Endothelial cell of umbilical vein (primary cell): ENCODE results near the gene PCDH17. TPM values are rescaled to one million over a fixed set of nuclear protein-coding genes. Genes with fewer than 3 reads are reported as not detected.

Experiments
- BruUV-seq: library from RNA; stranded (reverse); fragments of 400-500 nt; replicated peaks from 2 replicates; lab custom pipeline; 2021; lab: Mats Ljungman, UMichigan
- CTCF ChIA-PET: fragments of 300-600, 350-600 bp; sonication (Branson Sonifier 250); formaldehyde crosslinking; loops from one replicate; lab custom pipeline; 2021; ENCODE audit warnings: antibody characterized with exemption, inconsistent platforms; lab: Charles Lee
- POLR2A ChIA-PET: fragments of 300-600, 350-600 bp; sonication (Branson Sonifier 250); formaldehyde crosslinking; loops from one replicate; lab custom pipeline; 2021; ENCODE audit warnings: antibody characterized with exemption, inconsistent platforms; lab: Charles Lee
- DNase-seq: peaks from one replicate; pipeline ENCODE4 v3.0.0-alpha.2; 2011; ENCODE audit warnings: low read depth, low spot score
- FAIRE-seq: peaks from 2 replicates; lab custom pipeline; 2011; peaks lifted over from hg19 to GRCh38; lab: Jason Lieb, UNC
- H2AFZ ChIP-seq: 2 replicates; pipeline ENCODE4 v1.6.0; 2012; ENCODE audit warnings: low read depth, low read length, control low read depth, inconsistent platforms
- H3K27ac ChIP-seq: 2 replicates; pipeline ENCODE4 v1.5.1; 2011; ENCODE audit warnings: low read depth, mild to moderate bottlenecking, control low read depth, low read length, moderate library complexity; ENCODE audit not compliant: insufficient read depth
- H3K27me3 ChIP-seq, 2 experiments: 2 replicates each; pipeline versions ENCODE4 v1.6.0 to v1.6.1; 2011; ENCODE audit warnings: low read length in 2 of 2, mixed read lengths in 1 of 2; ENCODE audit not compliant: control insufficient read depth in 2 of 2, insufficient read depth in 2 of 2
- H3K36me3 ChIP-seq, 2 experiments: 2 replicates in 1 of 2; 3 replicates in 1 of 2; pipeline ENCODE4 v1.5.1; 2011; ENCODE audit warnings: low read length in 2 of 2, mild to moderate bottlenecking in 1 of 2, moderate library complexity in 1 of 2; ENCODE audit not compliant: control insufficient read depth in 2 of 2, insufficient read depth in 2 of 2; ENCODE audit errors: extremely low read depth in 1 of 2
- H3K4me1 ChIP-seq: 3 replicates; pipeline ENCODE4 v1.5.1; 2011; ENCODE audit warnings: mild to moderate bottlenecking, low read length; ENCODE audit not compliant: control insufficient read depth, insufficient read depth; ENCODE audit errors: extremely low read depth
- H3K4me2 ChIP-seq: 2 replicates; pipeline ENCODE4 v1.6.1; 2011; ENCODE audit warnings: low read length, control low read depth, mixed read lengths; ENCODE audit not compliant: insufficient read depth
- H3K4me3 ChIP-seq, 3 experiments: fragments of 200-600 bp in 1 of 3; sonication (generic), shearing (Covaris generic) in 1 of 3; replicated peaks in 1 of 3; 2 replicates each; pipeline ENCODE4 v1.5.1; 2011 to 2016; ENCODE audit warnings: control low read depth in 3 of 3, low read length in 3 of 3, mild to moderate bottlenecking in 2 of 3, inconsistent platforms in 1 of 3, low read depth in 1 of 3, moderate library complexity in 1 of 3; ENCODE audit not compliant: insufficient read depth in 1 of 3
- H3K79me2 ChIP-seq: 2 replicates; pipeline ENCODE4 v1.6.0; 2012; ENCODE audit warnings: low read length, inconsistent platforms; ENCODE audit not compliant: control insufficient read depth, insufficient read depth
- H3K9ac ChIP-seq: replicated peaks from 2 replicates; pipeline ENCODE3; 2011; ENCODE audit warnings: low read length, control low read depth; ENCODE audit not compliant: insufficient read depth; ENCODE audit errors: extremely low read depth
- H3K9me1 ChIP-seq: replicated peaks from 3 replicates; pipeline ENCODE4 v1.6.0; 2011; ENCODE audit warnings: mild to moderate bottlenecking, low read length; ENCODE audit not compliant: control insufficient read depth, insufficient read depth; ENCODE audit errors: extremely low read depth
- H3K9me3 ChIP-seq: replicated peaks from 2 replicates; pipeline ENCODE4 v1.5.1; 2012; ENCODE audit warnings: low read length, inconsistent platforms; ENCODE audit not compliant: control insufficient read depth, insufficient read depth
- H4K20me1 ChIP-seq: replicated peaks from 2 replicates; pipeline ENCODE3; 2011; ENCODE audit warnings: mild to moderate bottlenecking, low read length; ENCODE audit not compliant: control insufficient read depth, insufficient read depth; ENCODE audit errors: extremely low read depth
- CTCF ChIP-seq, 2 donors: IDR thresholded peaks; 1 replicate in 1 of 2; 2 replicates in 1 of 2; pipeline ENCODE4 v1.5.1; 2011; ENCODE audit warnings: low read length in 2 of 2, mild to moderate bottlenecking in 2 of 2, moderate library complexity in 2 of 2, control low read depth in 1 of 2, inconsistent platforms in 1 of 2, low read depth in 1 of 2; ENCODE audit not compliant: insufficient read depth in 1 of 2; ENCODE audit errors: extremely low read depth in 1 of 2
- EZH2 ChIP-seq: IDR thresholded peaks from 2 replicates; pipeline ENCODE4 v1.6.1; 2012; ENCODE audit warnings: borderline replicate concordance, low read depth, mild to moderate bottlenecking, moderate library complexity, low read length, inconsistent platforms; ENCODE audit not compliant: severe bottlenecking
- FOS ChIP-seq: IDR thresholded peaks from 2 replicates; pipeline ENCODE4 v1.6.1; 2011; ENCODE audit warnings: mild to moderate bottlenecking, low read length, moderate library complexity, borderline replicate concordance; ENCODE audit not compliant: insufficient read depth
- GATA2 ChIP-seq: IDR thresholded peaks from 2 replicates; pipeline ENCODE4 v1.7.0; 2011; ENCODE audit warnings: low read depth, mild to moderate bottlenecking, moderate library complexity, mixed read lengths, low read length; ENCODE audit not compliant: insufficient read length, insufficient read depth
- JUN ChIP-seq: IDR thresholded peaks from 2 replicates; pipeline ENCODE4 v1.6.1; 2011; ENCODE audit warnings: borderline replicate concordance, low read depth; ENCODE audit not compliant: insufficient read length, insufficient read depth
- MAX ChIP-seq: IDR thresholded peaks from 2 replicates; pipeline ENCODE4 v1.6.1; 2011; ENCODE audit not compliant: insufficient read depth, insufficient read length
- MYC ChIP-seq: IDR thresholded peaks from one replicate; pipeline ENCODE4 v1.6.1; 2011; ENCODE audit warnings: mild to moderate bottlenecking, low read depth, low read length
- POLR2A ChIP-seq: IDR thresholded peaks from 2 replicates; pipeline ENCODE4 v1.6.1; 2012; ENCODE audit warnings: low read depth, mild to moderate bottlenecking, control low read depth, low read length
- POLR2AphosphoS5 ChIP-seq: IDR thresholded peaks from 2 replicates; pipeline ENCODE4 v1.6.1; 2012; ENCODE audit warnings: low read depth, mild to moderate bottlenecking, control low read depth, low read length, moderate library complexity; ENCODE audit not compliant: insufficient read depth
- dilution Hi-C: fragments of 300-500 bp; cut with MboI; formaldehyde crosslinking; loops from one replicate; pipeline ENCODE4 v1.15.0; 2019; ENCODE audit warnings: low sequenced_read_pairs; ENCODE audit not compliant: extremely low pct_ligation_motif_present
- intact Hi-C: fragments of 100-400 bp; cut with micrococcal nuclease; formaldehyde crosslinking; loops from one replicate; pipeline ENCODE4 v1.10.0; 2022
- polyA plus RNA-seq, 4 experiments: library from polyadenylated mRNA; depleted of rRNA in 3 of 4; stranded (reverse) in 3 of 4; unstranded in 1 of 4; fragments of >200 nt; gene quantifications; 2 replicates each; pipeline versions ENCODE4 v1.2.1 to v1.2.3, GENCODE V29; 2011 to 2012; ENCODE audit warnings: missing spikeins in 1 of 4
- total RNA-seq: library from RNA; stranded (reverse); gene quantifications from 2 replicates; pipeline ENCODE4 v1.2.3, GENCODE V29; 2021

The PCDH17 gene
- total and polyA plus RNA-seq, 2 donors (not counting 3 experiments of a cell fraction or from before 2014, with no cell fraction given) = 2.1 to 4.2 TPM

GRCh38 chr13:57724486-57725272 lies 93.1 kb downstream of the PCDH17 start:
- Histone ChIP-seq H3K27ac (no peak overlapping the region), H3K79me2 (no peaks in the 10 kb centered on the region), H3K9me1 (no peaks in the 10 kb centered on the region), H3K9ac (no peak overlapping the region), H3K36me3 (no peaks in the 10 kb centered on the region), H2AFZ (no peak overlapping the region), H3K4me3 (no peak overlapping the region), H3K4me2 (no peak overlapping the region), H3K27me3 (no peaks in the 10 kb centered on the region), H3K9me3 (no peaks in the 10 kb centered on the region), H3K4me1 (no peaks in the 10 kb centered on the region), H4K20me1 (no peaks in the 10 kb centered on the region)
- dilution Hi-C loops = no loop called here
- ChIA-PET POLR2A (no interaction called here), CTCF (no interaction called here)
- BruUV-seq = no TSS peak
- DNase-seq (no peak), FAIRE-seq (no peak)
- TF ChIP-seq GATA2 (no peak), POLR2AphosphoS5 (no peak), EZH2 (no peak), JUN (no peak), CTCF (IDR thresholded peaks at IDR 0.05; ENCODE audit: extremely low read depth in 1 of 2, insufficient read depth in 1 of 2, low read depth in 1 of 2, low read length in 2 of 2) (no peak), MYC (no peak), MAX (no peak), POLR2A (no peak), FOS (no peak)
- intact Hi-C loops = no loop called here
